Suprapubic skin (tissue), 3 donors: ENCODE results near the gene CRYGC.

Experiments used
- POLR2A ChIP-seq, 2 donors: fragments of 450-650 bp; IDR thresholded peaks; one replicate each; pipeline ENCODE4 v1.6.1; 2017; ENCODE audit warnings: antibody characterized with exemption in 2 of 2, mild to moderate bottlenecking in 2 of 2, moderate library complexity in 2 of 2
- TF ChIP-seq, protein P1 (sequence below), 2 donors: fragments of 200-600 bp in 1 of 2; fragments of 450-650 bp in 1 of 2; sonication (generic) in 1 of 2; IDR thresholded peaks; one replicate each; pipeline ENCODE4 v1.5.1; 2016 to 2019; ENCODE audit warnings: antibody characterized with exemption in 2 of 2, mild to moderate bottlenecking in 1 of 2, moderate library complexity in 1 of 2

DNA sequence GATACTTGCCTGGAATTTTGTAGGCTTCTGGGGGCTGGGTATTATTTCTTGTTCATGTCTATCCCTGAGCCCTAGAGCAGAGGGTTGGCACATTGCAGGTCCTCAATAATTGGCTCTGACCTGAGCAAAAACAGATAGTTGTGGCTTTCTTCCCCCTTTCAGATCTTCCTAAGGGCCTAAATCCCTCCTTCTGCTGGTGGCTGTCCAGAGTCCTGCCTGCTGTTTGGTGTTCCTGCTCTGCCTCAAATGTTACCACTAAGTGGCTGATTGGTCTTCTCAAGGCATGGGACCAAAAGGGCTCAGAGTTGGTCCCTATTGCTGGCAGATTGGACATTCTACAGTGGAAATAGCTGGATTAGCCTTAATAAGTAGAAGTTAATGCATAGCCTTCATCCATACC lies 17.4 kb upstream of the CRYGC start:
- TF ChIP-seq POLR2A (IDR thresholded peaks at IDR 0.05): no peak
- TF ChIP-seq, protein P1, sequence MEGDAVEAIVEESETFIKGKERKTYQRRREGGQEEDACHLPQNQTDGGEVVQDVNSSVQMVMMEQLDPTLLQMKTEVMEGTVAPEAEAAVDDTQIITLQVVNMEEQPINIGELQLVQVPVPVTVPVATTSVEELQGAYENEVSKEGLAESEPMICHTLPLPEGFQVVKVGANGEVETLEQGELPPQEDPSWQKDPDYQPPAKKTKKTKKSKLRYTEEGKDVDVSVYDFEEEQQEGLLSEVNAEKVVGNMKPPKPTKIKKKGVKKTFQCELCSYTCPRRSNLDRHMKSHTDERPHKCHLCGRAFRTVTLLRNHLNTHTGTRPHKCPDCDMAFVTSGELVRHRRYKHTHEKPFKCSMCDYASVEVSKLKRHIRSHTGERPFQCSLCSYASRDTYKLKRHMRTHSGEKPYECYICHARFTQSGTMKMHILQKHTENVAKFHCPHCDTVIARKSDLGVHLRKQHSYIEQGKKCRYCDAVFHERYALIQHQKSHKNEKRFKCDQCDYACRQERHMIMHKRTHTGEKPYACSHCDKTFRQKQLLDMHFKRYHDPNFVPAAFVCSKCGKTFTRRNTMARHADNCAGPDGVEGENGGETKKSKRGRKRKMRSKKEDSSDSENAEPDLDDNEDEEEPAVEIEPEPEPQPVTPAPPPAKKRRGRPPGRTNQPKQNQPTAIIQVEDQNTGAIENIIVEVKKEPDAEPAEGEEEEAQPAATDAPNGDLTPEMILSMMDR (IDR thresholded peaks at IDR 0.05): no peak
